Measurements from ENCODE around the gene PDIA5.

Gene PDIA5

DNA sequence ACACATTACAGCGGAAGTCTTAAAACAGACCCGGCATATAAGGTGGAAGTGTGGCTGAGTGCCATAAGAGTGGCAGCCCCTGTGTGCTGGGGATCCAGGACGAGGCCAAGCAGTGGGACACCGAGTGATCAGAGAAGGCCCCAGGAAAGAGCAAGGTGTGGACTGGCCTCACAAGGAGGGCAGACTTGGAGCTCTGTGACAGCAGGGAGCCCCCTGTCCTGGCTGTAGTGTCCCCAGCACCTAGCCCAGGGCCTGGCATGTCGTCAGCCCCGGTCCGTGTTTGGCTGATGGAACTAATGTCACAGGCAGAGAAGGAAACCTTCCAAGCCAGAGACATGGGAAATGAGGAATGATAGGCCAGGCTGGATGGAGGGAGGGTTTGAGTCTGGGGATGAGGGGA, 4.8 kb downstream of the PDIA5 start:
- DNase-seq (ENCODE audit: low read depth), result no peak

DNA sequence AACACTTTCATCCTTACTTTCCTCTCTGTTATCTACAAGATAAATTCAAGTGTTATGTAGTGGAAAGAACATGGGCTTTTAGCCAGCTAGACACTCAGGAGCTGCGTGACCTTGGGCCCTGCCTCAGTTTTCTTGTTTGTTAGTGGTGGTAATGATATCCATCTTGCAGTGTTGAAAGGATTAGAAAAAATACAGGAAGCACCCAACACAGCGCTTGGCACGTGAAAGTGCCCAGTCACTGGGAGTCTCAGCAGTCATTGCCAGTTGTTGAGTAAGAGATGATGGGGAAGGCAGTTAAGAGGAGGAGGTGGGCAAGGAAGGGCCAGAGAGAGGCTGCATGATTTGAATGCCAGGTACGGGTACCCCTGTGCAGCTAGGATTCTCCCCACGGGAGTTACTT, 5.3 kb downstream of the PDIA5 start:
- DNase-seq (ENCODE audit: low read depth), result no peak

DNA sequence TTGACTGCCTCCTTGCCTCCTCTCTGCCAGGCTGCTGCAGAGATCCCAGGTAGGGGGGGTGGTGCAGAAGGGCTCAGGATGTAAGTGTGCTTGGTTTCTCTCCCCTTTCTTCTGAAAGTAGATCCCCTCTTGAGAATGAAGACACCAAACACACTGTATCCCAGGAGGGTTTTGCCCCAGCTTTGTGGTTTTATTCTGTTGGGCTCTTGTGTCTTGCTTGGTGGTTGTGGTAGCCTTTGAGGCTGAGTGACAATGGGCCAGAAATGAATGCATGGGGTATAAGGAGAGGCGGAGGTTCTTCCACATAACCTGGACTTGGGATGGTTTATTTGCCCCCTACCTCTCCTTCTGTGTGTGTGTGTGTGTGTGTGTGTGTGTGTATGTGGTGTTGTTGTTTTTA, 5.7 kb downstream of the PDIA5 start:
- DNase-seq (ENCODE audit: low read depth), result no peak

GRCh38 chr3:123075359-123075758, 8.5 kb downstream of the PDIA5 start:
- DNase-seq (ENCODE audit: low read depth), result no peak

- DNase-seq (ENCODE audit: low read depth), result no peak
Observed at GRCh38 chr3:123076112-123076495, 9.3 kb downstream of the PDIA5 start.

DNA sequence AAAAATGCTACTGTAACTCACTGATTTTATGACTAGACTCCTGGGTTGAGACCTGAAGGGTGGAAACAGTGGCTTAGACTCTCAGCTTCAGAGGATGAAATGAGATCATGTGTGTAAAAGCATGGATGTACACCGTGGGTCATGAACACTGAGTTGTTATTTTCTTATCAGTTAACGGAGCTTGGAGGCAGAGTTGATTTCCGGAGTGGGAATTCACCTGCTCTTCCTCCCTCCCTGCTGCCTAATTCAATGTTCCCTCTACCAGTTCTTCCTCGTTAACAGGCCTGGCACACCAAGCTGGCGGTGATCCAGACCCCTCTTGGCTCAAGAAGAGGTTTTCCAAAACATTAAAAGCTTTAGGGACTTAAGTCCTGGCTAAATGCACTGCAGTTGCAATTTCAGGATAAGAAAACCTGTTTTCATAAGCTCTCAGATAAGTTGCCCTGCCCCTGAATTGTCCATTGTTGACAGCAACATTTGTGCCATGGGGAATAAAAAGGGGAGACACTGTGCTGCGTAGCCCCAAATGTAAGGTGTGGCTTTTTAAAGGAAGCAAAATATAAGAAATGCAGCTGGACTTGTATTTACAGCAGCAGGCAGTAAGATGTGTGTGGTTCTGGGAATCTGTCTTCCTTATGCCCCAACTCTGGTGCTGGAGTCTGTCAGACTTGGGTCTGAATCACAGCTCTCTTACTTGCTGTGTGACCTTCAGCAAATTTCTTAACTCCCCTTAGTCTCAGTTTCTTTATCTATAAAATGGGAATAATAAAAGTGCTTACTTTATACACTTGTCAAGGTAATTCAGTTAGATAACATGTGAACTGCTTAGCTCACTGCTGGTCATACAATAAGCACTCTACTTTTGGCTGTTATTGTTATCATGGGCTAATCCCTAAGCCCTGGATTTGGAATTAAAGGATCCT, 9.9 kb downstream of the PDIA5 start:
- no peak for DNase-seq (ENCODE audit: low read depth)

DNA sequence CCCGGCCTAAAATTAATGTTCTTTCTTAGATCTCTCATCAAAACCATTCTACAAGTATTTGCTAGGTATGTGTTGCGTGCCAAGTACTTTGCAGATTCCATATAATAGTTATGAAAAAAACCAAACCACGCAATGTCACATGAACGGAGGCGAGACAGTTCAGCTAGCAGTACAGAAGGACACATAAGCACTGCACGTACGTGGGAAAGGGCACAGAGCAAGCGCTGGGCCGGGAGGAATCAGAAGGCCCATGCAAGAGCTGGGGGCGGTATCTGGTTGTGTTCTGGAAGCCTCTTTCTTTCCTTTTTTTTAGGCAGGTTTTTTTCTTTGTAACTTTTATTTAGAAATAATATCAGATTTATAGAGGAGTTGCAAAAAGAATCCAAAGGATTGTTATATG, 11.3 kb downstream of the PDIA5 start:
- DNase-seq (ENCODE audit: low read depth), result no peak

- no peak for DNase-seq (ENCODE audit: low read depth)
Observed at GRCh38 chr3:123080864-123081562, 14.2 kb downstream of the PDIA5 start.

- DNase-seq (ENCODE audit: low read depth), result no peak
Observed at GRCh38 chr3:123081718-123082369, 15.0 kb downstream of the PDIA5 start.

GRCh38 chr3:123082370-123083065, 15.7 kb downstream of the PDIA5 start:
- no peak for DNase-seq (ENCODE audit: low read depth)

GRCh38 chr3:123083383-123084124, 16.7 kb downstream of the PDIA5 start:
- no peak for DNase-seq (ENCODE audit: low read depth)

- no peak for DNase-seq (ENCODE audit: low read depth)
Observed at GRCh38 chr3:123084192-123084591, 17.4 kb downstream of the PDIA5 start.

- DNase-seq (ENCODE audit: low read depth), result no peak
Observed at GRCh38 chr3:123084738-123085237, 18.0 kb downstream of the PDIA5 start.

DNA sequence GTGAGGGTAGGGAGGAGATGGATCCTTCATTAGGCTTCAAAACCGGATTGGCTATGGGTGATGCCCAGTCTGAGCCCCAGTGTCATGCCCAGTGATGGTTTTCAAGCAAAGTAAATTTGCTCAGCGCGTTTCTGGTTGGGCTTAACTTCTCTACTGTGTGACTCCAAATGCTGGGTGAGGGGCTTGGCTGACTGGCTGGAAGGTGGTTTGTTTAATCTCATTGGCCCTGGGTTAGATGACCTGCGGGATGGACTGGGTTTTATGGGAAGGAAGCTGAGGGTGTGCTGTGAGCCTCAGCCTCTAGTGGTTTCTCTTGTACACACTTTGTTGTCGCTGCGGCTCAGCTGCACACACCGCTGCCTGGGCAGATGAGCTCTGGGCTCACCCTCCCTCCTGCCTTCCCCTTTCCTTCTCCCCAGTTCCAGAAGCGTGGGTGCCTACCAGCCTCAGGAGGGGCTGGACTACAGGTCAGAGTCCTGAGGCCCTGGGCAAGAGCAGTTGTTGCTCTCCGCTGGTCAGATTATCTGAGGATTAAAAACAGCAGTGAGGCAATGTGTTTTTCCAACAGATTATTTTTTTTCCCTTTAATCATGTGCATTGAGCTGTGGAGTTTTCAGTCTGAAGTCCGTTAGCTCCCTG, 18.6 kb downstream of the PDIA5 start:
- no peak for DNase-seq (ENCODE audit: low read depth)

DNA sequence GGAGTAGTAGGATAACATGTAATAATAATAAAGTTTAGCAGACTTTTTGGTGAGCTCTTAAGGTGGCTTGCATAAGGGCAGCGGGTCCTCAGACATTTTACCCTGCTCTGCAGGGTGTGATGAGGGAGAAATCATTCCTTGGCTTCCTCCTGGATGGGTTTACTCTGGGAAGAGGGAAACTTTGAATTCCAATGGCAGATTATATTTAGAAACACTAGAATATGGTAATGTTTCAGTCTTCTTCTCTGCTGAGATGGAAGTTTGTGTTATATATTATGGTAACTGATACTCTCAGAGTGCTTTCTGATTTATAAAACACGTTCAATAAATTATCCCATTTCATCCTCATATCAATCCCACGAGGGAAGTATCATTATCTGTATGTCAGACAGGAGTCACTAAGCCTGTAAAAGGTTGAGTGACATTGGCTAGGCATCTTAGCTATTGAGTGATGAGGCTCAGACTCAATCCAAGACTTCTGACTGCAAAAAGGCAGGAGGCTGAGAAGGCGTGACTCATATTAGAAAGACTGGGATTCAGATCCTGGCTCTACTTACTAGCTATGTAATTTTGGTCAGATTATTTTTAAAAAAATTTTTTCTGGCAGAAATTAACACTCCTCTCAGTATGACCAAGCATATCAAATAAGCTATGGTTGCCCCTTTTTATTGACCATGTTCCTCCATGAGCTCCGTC, 19.3 kb downstream of the PDIA5 start:
- DNase-seq (ENCODE audit: low read depth), result no peak

DNA sequence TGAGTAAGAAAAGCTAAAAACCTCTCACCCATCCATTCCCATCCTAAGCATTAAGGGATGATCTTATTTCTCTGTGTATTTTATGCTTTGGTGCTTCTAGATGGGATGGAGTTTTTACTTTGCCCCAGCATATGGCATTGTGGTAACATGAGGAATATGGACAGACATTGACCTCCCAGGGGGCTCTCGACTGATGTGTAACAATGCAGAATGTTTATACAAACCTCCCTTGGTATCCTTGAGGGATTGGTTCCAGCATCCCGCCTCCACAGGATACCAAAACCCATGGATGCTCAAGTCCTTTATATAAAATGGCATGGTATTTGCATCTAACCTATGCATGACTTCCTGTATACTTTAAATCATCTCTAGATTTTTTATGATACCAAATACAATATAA, 21.6 kb downstream of the PDIA5 start:
- no peak for DNase-seq (ENCODE audit: low read depth)

DNA sequence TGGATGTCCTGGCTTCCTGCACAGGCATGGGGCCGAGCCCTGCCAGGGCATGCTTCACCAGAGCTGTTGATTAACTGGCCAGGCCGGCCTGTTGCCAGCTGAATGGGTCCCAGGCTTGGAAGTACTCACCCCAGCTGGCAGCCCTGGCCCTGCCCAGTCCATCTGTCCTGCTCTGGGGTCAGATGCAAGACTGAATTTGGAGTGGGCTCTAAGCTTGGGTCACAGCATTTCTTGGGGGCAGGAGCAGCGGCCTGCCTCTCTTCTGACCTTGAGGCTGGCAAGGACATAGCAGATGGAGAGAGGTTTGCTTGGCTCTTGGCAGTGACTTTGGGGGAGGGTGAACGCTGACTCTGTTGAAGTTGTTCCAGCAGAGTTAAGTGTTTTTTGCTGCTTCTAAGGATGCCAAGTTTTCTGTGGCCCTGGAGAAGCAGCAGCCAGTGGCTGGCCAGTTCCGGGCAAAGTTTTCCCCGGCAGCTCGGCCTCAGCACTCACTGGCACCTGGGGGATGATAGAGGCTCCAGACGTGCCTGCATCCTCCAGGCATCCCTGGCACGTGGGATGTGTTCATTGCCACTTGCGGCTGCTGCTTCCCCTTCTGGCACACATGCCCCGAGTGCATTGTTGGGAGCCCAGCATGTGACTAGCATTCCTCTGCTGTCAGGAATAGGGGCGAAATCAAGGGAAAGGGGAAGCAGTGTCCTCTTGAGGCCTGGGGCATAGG, 22.9 kb downstream of the PDIA5 start:
- no peak for DNase-seq (ENCODE audit: low read depth)

GRCh38 chr3:123090728-123091531, 24.1 kb downstream of the PDIA5 start:
- DNase-seq (ENCODE audit: low read depth), result no peak

- no peak for DNase-seq (ENCODE audit: low read depth)
Observed at GRCh38 chr3:123092243-123092642, 25.4 kb downstream of the PDIA5 start.

Data from activated gamma-delta T cell treated with anti-CD3 and anti-CD28 coated beads, Interleukin-2, amount 50 U/mL, for 16 hours (primary cell).